DMS79 (cell line): ENCODE measurements around the gene DIPK1C.

ENCODE experiments used
- DNase-seq: peaks from one replicate; lab custom pipeline; 2025; lab: John Stamatoyannopoulos, UW

The DIPK1C gene

GRCh38 chr18:74451148-74451547 is 6.0 kb downstream of the DIPK1C start:
- no peak for DNase-seq

GRCh38 chr18:74450626-74451025 is 6.5 kb downstream of the DIPK1C start:
- no peak for DNase-seq

DNA sequence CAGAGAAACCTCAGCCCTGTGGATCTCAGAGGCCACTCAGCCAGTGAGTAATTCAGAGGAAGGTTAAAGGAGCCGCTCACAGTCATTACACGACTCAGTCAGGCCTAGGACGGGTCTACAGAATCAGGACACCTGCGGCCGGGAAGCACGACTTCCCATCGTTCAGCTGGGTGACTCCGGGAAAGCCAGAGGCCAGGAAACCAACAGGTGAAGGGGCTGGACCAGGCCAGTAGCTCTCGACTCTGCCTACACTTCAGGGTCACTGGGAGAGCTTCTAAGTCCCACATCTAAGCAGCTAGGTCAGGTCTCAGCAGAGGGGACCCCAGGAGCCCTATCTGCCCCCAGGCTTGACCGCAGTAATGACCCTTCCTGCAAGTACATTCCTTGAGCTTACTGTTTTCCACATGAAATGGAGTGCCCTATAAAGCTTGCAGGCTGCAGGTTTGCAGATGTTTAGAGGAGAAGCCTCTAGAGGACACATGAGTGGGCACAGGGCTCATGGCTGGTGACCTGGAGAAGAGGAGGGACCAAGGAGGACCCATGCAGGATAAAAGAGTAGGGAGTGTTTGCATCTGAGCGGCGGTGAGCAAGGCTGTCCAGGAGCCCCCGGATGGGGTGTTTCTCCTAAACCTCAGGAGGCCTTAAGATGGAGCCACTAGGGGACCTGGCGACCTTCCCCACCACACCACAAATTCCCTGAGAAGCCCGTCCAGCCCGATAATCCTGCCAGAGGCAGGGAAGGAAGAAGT is 9.5 kb downstream of the DIPK1C start:
- no peak for DNase-seq

GRCh38 chr18:74446631-74447403 is 10.3 kb downstream of the DIPK1C start:
- no peak for DNase-seq

- DNase-seq = no peak
Measured at GRCh38 chr18:74446178-74446577, 10.9 kb downstream of the DIPK1C start.

- no peak for DNase-seq
Measured at GRCh38 chr18:74445585-74445984, 11.5 kb downstream of the DIPK1C start.

DNA sequence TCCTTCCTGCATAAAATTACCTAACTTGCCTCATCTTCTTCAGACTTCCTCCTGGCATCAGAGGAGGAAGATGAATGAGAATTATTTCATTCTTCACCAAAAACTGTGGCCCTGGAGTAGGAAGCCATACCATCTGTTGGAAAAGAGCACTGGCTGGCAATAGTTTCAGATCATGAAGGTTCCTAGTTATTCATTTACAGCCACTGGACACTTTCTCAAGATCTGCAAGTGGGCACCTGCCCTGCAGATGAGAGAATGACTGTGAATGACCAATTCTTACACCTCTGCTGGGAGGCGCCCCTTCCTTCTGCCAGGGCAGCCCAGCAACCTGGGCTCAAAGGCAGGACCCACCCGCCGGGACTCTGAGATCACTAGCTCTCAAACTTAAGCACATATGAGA is 13.0 kb downstream of the DIPK1C start:
- DNase-seq = no peak

DNA sequence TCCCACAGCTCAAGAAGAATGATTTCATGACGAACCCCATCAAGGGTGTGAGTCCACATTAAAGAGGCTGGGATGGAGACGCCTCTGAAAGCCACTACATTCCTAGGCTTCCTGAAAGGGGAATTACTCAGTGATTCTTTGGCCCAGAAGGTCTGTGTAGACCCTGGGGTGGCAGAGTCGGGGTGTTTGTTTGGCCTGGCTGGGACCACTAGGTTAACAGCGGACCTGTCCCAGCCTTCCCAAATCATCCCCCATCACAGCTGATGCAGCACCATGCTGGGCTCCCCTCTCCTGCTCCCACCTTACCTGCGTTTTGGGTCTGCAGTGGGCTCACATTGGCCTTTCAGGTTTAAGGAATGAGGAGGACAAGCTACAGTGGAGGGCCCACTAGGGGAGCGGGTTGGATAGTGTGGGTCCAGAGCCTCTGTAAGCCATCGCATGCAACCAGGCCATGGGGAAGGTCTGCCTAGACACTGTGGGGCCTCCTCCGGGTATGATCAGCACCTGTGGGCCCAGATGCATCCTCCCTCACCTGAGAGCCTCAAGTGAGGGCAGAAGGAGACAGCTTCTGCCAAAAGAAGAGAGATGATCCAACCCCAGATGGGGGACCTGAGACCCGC is 16.2 kb downstream of the DIPK1C start:
- no peak for DNase-seq

DNA sequence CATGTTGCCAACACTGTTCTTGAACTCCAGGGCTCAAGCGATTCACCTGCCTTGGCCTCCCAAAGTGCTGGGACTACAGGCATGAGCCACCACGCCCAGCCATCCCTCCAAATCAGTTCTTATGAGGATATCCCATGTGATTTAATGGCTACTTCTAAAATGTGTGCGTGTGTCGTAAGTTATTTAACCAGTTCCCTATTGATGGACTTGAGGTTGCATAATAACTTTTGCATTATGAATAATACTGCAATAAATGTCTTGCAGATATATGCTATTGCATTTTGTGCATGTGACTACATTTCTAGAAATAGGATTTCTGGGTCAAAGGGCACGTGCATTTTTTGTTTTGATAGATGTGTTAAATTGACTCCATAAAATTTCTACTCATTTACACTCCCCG is 19.0 kb downstream of the DIPK1C start:
- DNase-seq = no peak

DNA sequence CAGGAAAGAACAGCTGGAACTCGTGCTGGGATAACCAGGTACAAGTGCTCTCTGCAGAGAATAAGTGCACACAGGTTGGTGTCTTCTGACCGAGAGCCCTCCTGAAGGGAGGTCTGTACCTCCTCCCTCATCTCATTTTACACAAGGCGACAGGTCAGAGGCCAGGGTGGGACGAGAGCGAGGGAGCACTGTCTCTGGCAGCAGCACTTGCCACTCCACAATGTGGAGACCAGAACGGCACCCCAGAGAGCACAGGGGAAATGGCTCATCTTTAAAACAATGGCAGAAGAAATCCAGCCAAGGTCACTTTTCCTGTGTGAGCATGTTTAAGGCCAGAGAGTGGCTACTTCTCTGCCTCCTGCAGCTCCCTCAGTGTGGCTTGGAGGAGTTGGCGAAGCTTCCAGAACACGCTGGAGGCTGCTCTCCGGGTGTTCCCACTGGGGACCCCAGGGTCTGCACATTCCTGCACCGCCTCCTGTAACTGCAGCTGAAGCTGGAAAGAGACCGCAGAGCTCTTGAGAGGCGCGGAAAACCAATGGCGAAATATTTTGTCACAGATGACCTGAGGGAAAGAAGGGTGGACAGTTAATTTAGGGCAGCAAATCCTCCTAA is 20.8 kb downstream of the DIPK1C start:
- no peak for DNase-seq

GRCh38 chr18:74435740-74436139 is 21.4 kb downstream of the DIPK1C start:
- DNase-seq = no peak

DNA sequence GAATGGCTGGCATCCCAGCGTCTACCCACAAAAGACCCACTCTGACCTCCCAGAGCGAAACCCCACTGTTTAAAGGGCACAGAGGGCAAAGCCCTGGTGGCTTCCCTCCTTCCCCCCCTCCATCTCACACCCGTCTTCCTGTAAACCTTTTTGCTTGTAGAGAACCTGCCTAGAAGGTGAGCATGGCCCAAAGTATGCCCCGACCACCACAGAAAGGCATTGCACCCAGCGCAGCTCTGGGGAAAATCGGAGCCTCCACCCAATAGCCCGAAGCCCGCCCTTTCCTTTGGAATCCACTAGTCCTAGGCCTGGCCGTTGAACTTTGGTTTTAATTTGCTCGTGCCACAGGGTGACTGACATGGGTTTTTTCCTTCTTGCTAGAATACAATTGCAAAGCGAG is 22.6 kb downstream of the DIPK1C start:
- no peak for DNase-seq

- no peak for DNase-seq
Measured at GRCh38 chr18:74430806-74431571, 26.1 kb downstream of the DIPK1C start.

DNA sequence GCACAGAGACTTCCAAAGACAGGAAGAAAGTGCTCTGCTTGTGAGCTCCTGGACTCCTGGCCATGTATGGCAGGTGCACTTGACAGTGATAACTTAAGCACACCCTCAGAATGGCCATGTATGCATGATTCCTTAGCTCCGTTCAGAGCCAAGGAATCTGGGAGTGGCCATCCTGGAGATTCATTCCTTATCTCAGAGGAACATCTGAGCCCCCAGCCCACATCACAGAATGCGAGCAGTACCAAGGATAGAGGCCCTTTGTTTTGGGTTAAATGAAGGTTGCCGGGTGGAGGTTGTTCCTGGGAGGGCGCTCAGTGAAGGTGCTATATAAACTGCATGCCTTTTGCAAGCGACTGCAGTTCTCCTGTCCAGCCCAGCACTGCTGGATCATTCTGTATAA is 26.9 kb downstream of the DIPK1C start:
- no peak for DNase-seq

DNA sequence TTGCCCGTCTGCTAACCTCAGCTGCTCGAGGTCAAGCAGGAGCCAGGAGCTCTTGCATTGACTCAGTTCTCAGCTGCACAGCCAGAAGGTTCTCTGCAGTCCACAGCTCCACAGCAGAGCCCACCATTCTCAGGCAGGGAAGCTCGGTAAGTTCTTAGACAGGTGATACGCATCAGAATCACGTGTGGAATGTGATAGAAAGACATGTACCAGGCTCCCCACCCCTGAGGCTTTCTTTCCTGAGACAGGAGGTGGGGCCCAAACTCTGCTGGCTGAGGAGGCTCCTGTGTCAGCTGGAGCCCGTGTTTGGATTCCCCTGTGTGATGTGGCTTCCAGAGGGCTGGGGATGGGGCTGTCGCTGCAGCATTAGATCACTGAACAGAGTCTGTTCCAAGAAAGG is 28.0 kb downstream of the DIPK1C start:
- no peak for DNase-seq

DNA sequence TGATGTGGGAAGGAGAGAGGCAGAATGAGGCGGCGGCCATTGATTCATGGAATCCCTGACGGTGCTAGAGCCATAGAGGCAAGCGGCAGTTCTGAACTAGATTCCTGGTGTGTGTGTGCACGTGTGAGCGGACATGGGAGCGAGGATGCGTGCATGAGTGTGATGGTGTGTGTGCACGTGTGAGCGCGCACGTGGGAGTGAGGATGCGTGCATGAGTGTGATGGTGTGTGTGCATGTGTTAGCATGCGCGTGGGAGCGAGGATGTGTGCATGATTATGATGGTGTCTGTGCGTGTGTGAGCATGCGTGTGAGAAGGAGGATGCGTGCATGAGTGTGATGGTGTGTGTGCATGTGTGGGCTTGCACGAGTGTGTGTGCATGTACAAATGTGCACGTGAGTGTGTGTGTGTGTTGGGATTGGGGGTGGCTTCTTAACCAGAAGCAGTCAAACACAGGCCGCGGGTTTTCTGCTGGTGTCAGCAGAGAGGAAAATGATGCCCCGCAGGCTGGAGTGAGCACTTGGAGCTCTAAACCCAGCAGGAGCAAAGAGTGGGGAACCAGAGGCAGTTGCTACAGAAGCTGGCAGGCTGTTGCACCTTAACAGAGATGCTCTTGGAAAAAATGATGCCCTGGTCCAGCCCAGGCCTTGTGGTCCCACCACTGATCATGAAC is 29.5 kb downstream of the DIPK1C start:
- no peak for DNase-seq

DNA sequence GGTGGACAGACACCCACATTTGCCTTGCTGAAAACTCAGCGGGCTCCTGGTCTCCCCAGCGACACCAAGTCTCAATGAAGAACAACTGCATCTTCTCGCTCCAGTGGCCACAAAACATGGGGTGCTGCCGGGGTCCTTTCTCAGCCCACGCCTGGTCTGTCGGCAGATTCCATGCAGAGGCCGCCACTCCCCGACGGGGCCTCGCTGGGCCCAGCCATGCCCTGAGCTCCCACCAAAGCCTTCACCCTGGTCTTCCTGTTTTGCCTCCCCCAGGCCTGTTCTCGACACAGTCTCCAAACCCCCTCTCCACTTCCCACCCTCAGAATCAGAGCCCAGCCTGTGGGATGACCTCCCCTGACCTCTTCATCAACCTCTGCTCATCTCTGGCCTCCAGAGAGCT is 31.2 kb downstream of the DIPK1C start:
- DNase-seq = no peak

GRCh38 chr18:74425161-74425560 is 31.9 kb downstream of the DIPK1C start:
- no peak for DNase-seq

DNA sequence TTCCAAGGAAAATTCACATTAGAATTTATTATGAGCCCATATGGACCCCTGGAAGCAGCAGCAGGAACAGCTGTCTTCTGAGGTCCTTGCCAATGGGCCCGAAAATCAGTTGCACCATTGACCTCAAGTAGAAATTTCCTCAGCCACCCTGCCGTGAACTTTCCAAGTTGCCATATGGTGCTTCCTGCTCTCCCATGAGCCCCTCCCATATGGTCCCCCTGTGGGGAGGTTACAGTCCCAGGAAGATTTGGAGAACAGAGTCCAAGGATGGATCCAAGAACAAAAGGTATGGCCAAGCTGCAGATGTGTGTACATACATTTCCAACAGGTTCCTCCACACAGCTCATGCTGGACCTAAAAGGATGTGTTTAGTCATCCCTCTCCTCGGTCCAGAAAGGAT is 34.6 kb downstream of the DIPK1C start:
- DNase-seq = no peak

DNA sequence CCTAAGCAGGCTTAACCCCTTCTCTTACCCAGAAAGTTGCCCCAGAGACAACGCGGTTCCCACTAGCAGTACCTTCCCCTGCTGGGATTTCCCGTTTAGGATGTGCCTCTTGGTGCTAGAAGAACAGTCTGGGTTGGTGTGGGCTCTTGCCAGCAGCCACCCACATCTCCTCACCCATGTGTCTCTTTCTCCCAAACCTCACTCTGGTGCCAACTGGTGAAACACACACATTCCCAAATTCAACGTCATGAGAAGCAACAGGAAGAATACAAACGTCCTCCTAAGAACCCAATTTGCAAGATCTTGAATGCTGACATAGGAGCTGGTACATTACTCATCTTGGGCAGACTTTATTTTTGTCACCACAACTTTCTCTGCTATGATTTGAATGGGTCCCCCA is 36.2 kb downstream of the DIPK1C start:
- DNase-seq = no peak

DNA sequence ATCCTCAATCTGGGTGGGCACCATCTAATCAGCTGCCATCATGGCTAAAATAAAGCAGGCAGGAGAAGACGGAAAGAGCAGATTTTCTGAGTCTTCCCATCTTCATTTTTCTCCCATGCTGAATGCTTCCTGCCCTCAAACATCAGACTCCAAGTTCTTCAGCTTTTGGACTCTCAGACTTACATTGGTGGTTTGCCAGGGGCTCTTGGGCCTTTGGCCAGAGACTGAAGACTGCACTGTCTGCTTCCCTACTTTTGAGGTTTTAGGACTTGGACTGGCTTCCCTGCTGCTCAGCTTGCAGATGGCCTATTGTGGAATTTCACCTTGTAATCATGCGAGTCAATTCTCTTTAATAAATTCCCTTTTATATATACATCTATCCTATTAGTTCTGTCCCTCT is 36.6 kb downstream of the DIPK1C start:
- no peak for DNase-seq
